Measurements from ENCODE around the gene BCAS2. TPM values are rescaled to one million over a fixed set of nuclear protein-coding genes. Genes with fewer than 3 reads are reported as not detected.

Gene BCAS2
- total RNA-seq, result 10 to 100 TPM; 33.0 to 36.0 (median 33.8) TPM
- polyA plus RNA-seq, result 40.1 TPM
- long read RNA-seq, donor 1, transcript BCAS2-201 (7 exons, 1,299 nt), result major isoform, 33 of 40 reads
- long read RNA-seq, donor 1, partial matches to known transcripts, result 0 of 40 reads
- long read RNA-seq, donor 1, other reads (novel, unspliced or antisense), result 3 of 40 reads
- long read RNA-seq, donor 2, transcript BCAS2-201 (7 exons, 1,299 nt), result major isoform, 18 of 19 reads
- long read RNA-seq, donor 2, partial matches to known transcripts, result 0 of 19 reads
- long read RNA-seq, donor 2, other reads (novel, unspliced or antisense), result 1 of 19 reads
- long read RNA-seq, donor 3, transcript BCAS2-201 (7 exons, 1,299 nt), result major isoform, 81 of 81 reads
- long read RNA-seq, donor 3, partial matches to known transcripts, result 0 of 81 reads
- long read RNA-seq, donor 3, other reads (novel, unspliced or antisense), result 0 of 81 reads
- long read RNA-seq, donor 4, transcript BCAS2-201 (7 exons, 1,299 nt), result major isoform, 16 of 18 reads
- long read RNA-seq, donor 4, partial matches to known transcripts, result 1 of 18 reads
- long read RNA-seq, donor 4, other reads (novel, unspliced or antisense), result 1 of 18 reads

DNA sequence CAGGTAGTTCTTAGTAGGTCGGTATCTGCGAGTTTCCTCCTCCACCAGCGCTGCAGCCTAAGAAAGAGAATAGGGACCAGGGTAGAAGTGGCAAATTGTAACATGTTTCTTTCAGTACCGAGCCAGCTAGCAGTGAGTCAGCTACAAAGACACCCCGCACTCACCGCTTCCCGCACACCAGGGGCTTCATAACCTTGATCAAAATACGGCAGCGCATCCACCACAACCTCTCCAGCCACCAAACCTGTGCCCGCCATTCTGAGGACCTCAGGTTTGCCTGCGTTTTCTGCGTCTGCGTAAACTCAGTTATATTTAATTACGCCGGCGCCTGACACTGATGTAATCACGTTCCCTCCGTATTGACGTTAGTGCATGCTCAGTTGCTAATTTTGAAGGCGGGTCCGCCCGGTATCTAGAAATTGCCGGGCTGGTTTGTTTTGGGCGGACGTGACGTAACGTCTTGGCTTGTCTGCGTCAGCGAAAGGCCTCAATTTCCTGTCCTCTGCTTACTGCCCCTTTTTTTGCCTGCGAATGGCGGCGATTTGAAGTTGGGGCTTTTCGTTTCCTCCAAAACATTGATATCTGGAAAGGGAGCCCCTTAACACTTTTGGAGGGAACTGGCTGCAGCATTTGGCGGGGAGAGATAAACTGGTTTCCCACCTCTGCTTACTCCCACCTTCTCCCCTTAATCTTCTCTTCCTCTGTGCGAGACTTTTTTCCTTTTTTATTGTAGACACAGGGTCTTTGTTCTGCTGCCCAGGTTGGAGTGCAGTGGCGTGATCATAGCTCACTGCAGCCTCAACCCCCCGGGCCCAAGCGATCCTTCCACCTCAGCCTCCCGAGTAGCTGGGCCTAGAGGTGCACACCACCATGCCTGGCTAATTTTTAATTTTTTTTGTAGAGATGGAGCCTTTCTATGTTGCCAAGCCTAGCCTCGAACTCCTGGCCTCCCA, at the start of gene BCAS2:
Gene BCAS2 (minus strand): TSS at position 281 of the 953 bp plus-strand sequence. CDS start 24 bp downstream, at position 257.
- 6% methylated on average over 40 of the region's 40 CpGs for WGBS
- intact Hi-C loops (cut with DNase I), result loop anchor here in 1 of 4 donors (5.0 kb wide), 1 partner anchor 709 kb away; the partner anchor contains the start of gene PTPN22
- ATAC-seq, result peak; percentile 99
- peak within 1 kb of the TSS; percentile 99 for H3K27ac ChIP-seq (ENCODE audit: low read length)
- no peaks in the 10 kb centered on the region for H3K27me3 ChIP-seq (ENCODE audit: control insufficient read depth, insufficient read depth)
- H3K4me3 ChIP-seq (ENCODE audit: low read length), result peak within 1 kb of the TSS; percentile 100
- peak; percentile 97 to 98 (median 97) for DNase-seq
- H3K9me3 ChIP-seq (ENCODE audit: control insufficient read depth, low read length), result no peaks in the 10 kb centered on the region
- no peaks in the 10 kb centered on the region for H3K4me1 ChIP-seq (ENCODE audit: control insufficient read depth, insufficient read depth, low read length)

DNA sequence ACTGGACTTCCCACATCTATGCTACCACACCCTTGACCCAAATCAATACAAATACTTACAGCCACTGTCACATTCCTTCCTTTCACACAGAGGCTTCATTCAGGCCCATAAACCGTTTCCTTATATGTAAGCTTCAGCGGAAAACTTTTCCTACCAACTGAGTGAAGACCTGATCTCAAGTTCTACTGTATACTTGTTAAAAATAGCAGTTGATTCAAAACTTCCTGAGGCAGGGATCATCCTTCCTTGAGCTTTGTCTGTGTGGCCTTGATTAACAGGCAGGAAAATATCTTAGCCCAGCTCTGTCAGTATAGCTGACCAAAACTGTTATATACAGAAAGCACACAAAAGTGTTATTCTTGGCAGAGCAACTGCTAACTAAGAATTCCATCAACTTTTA, 45.7 kb upstream of the BCAS2 start:
- intact Hi-C loops (cut with DNase I), result no loop called here
- Histone ChIP-seq H3K4me3 (ENCODE audit: low read length) (no peak overlapping the region), H3K27ac (ENCODE audit: low read length) (no peak overlapping the region), H3K9me3 (ENCODE audit: control insufficient read depth, low read length) (no peaks in the 10 kb centered on the region), H3K4me1 (ENCODE audit: control insufficient read depth, insufficient read depth, low read length) (no peaks in the 10 kb centered on the region), H3K27me3 (ENCODE audit: control insufficient read depth, insufficient read depth) (no peaks in the 10 kb centered on the region)
- DNase-seq (no peak), ATAC-seq (no peak)
- 36% methylated on average over 2 of the region's 2 CpGs for WGBS

DNA sequence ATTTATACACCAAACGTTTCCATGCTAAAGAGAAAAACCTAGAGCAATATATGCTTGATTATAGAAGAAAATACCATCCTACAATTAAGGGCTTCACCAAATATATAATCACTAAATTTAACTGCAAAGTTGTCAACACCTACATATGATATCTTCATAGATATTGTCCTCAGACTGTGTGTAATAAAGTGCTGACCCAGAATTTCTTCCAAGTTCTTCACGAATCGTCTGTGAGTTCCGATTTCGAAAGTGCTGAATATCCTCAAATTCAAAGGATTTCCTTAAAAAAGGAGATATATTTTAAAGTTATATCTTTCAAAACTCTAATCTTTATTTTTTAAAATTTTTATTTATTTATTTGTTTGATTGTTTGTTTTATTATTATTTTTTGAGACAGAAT, 41.9 kb upstream of the BCAS2 start:
- intact Hi-C loops (cut with DNase I), result no loop called here
- 93% methylated on average over 5 of the region's 5 CpGs for WGBS
- DNase-seq, result no peak
- Histone ChIP-seq H3K27ac (ENCODE audit: low read length) (no peak overlapping the region), H3K4me3 (ENCODE audit: low read length) (no peak overlapping the region), H3K4me1 (ENCODE audit: control insufficient read depth, insufficient read depth, low read length) (no peaks in the 10 kb centered on the region), H3K27me3 (ENCODE audit: control insufficient read depth, insufficient read depth) (no peaks in the 10 kb centered on the region), H3K9me3 (ENCODE audit: control insufficient read depth, low read length) (no peaks in the 10 kb centered on the region)
- ATAC-seq, result no peak

DNA sequence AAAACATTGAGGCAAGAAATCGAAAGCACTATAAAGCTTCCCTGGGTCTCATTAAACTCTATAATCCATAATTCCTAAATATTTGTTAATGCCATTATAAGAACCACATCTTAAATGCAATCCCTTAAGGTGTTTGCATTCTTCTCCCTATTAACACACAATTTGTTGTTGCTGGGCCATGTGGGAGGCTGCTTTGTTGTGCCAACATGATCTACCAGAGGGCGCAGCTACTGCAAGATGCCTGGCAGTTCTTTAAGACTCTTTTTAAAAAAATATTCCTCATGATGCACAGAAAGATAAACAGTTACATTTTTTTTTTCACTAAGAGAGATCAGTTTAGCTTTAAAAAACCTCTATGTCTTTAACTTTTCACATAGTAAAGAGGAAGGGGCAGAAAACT, 39.0 kb upstream of the BCAS2 start:
- Histone ChIP-seq H3K27me3 (ENCODE audit: control insufficient read depth, insufficient read depth) (no peaks in the 10 kb centered on the region), H3K27ac (ENCODE audit: low read length) (no peak overlapping the region), H3K4me1 (ENCODE audit: control insufficient read depth, insufficient read depth, low read length) (no peaks in the 10 kb centered on the region), H3K9me3 (ENCODE audit: control insufficient read depth, low read length) (no peaks in the 10 kb centered on the region), H3K4me3 (ENCODE audit: low read length) (no peak overlapping the region)
- no peak for DNase-seq
- intact Hi-C loops (cut with DNase I), result no loop called here
- no peak for ATAC-seq
- WGBS, result 92% methylated on average over 2 of the region's 2 CpGs

DNA sequence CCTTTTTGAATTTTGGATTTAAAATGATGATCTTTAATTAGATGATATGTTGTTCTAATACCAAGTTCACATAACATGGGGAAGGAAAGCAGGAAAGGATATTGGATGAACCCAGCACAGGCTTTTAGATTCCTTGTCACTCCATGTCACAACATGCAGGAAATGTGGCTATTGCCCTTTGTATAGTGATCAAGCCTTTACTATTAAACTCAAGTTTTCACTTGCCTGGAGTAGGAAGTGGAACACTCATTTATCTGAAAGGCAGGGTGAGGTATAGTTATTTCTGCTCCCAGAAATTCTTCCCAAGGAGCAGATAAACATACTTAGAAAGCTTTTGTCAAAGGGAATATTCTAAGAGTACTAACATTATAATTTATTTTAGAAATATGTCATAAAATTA, 37.2 kb upstream of the BCAS2 start:
- DNase-seq (no peak), ATAC-seq (no peak)
- Histone ChIP-seq H3K27me3 (ENCODE audit: control insufficient read depth, insufficient read depth) (no peaks in the 10 kb centered on the region), H3K9me3 (ENCODE audit: control insufficient read depth, low read length) (no peaks in the 10 kb centered on the region), H3K4me3 (ENCODE audit: low read length) (no peak overlapping the region), H3K4me1 (ENCODE audit: control insufficient read depth, insufficient read depth, low read length) (no peaks in the 10 kb centered on the region), H3K27ac (ENCODE audit: low read length) (no peak overlapping the region)
- intact Hi-C loops (cut with DNase I), result no loop called here

DNA sequence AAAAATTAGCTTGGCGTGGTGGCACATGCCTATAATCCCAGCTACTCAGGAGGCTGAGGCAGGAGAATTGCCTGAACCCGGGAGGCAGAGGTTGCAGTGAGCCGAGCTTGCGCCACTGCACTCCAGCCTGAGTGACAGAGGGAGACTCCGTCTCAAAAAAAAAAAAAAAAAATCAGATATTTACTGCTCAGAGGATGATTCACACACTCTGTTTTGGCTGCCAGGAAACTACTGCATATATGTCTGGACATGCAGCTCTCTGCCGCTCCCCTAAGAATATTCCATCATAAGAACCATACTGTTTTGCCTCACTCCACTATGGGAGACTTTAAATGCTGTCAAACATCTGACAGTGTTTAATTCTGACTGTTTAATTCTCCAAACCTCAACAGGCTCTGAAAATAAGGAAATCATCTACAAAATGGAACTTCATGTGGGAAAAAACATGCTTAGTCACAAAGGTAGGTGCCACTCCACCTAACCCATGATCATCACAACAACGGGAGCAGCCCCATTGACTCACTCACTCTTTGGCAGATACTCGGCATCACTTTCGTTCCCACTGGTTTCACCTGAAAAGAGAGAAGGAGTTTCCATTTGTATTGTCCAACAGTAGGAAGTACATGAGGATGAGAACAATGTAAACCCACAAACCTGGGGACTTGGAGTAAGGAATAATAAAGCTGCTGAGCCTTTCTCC, 29.3 kb upstream of the BCAS2 start:
- intact Hi-C loops (cut with DNase I), result no loop called here
- WGBS, result 92% methylated on average over 9 of the region's 9 CpGs
- no peaks in the 10 kb centered on the region for H3K27me3 ChIP-seq (ENCODE audit: control insufficient read depth, insufficient read depth)
- no peak overlapping the region for H3K4me3 ChIP-seq (ENCODE audit: low read length)
- no peak overlapping the region for H3K27ac ChIP-seq (ENCODE audit: low read length)
- DNase-seq (no peak), ATAC-seq (no peak)
- H3K4me1 ChIP-seq (ENCODE audit: control insufficient read depth, insufficient read depth, low read length), result no peaks in the 10 kb centered on the region
- no peaks in the 10 kb centered on the region for H3K9me3 ChIP-seq (ENCODE audit: control insufficient read depth, low read length)

DNA sequence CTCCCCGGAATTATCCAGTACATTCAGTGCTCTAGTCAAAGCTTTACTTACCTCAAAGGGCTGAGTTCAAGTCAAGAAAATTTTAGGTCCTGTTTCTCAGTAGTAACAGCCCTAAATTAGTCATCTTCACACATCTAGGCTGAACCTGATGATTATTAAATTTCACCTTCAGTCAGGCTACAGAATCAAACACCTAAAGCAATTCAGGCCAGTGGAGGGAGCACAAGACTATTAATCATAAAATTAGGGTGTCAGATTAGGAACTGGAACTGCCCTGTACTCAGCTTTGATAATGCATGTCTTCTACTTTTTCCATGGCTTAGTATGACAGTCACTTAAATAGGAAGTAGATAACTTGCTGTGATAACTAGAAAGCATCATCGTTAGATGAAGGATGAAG, 28.4 kb upstream of the BCAS2 start:
- H3K27me3 ChIP-seq (ENCODE audit: control insufficient read depth, insufficient read depth), result no peaks in the 10 kb centered on the region
- no peak overlapping the region for H3K27ac ChIP-seq (ENCODE audit: low read length)
- H3K4me1 ChIP-seq (ENCODE audit: control insufficient read depth, insufficient read depth, low read length), result no peaks in the 10 kb centered on the region
- H3K9me3 ChIP-seq (ENCODE audit: control insufficient read depth, low read length), result no peaks in the 10 kb centered on the region
- 89% methylated on average over 2 of the region's 2 CpGs for WGBS
- DNase-seq (no peak), ATAC-seq (no peak)
- no peak overlapping the region for H3K4me3 ChIP-seq (ENCODE audit: low read length)
- intact Hi-C loops (cut with DNase I), result no loop called here

DNA sequence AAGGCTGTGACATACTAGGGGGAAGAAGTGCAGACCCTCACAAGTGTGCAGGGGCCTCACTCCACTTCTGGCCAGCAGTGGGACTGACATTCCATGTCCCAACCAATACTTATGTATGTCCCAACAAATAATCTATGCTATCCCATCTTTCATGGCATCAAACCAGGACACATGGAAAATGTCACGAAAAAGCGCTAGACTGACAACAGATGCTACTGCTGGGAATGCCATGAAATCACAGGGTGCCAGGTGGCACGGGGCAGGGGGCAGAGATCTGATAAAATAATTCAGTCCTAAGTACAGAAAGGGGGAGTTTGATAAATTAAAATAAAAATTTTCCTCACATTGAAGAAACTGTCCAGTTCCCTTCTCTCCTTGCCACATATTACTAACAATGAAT, 27.6 kb upstream of the BCAS2 start:
- WGBS, result 94% methylated on average over 3 of the region's 3 CpGs
- no peak overlapping the region for H3K4me3 ChIP-seq (ENCODE audit: low read length)
- intact Hi-C loops (cut with DNase I), result no loop called here
- no peak overlapping the region for H3K27ac ChIP-seq (ENCODE audit: low read length)
- H3K4me1 ChIP-seq (ENCODE audit: control insufficient read depth, insufficient read depth, low read length), result no peaks in the 10 kb centered on the region
- no peaks in the 10 kb centered on the region for H3K9me3 ChIP-seq (ENCODE audit: control insufficient read depth, low read length)
- DNase-seq, result no peak
- no peak for ATAC-seq
- no peaks in the 10 kb centered on the region for H3K27me3 ChIP-seq (ENCODE audit: control insufficient read depth, insufficient read depth)

DNA sequence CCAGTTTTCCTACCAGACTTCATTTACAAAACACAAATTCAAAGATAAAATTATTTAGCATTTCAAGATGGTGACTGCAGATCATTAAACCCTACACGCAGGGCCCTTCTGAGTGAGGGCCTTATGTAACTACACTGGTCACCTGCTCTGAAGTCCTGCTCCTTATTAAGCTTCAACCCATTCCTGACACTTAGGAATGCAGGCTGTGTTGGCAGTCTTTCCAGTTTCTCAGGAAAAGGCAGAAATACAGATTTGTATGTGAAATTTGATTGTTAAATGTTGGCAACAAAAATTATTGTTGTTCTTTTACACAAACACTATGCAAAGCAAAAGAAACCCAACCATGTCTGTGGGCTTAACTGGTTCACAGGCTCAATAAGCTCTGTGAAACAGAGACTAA, 25.8 kb upstream of the BCAS2 start:
- Histone ChIP-seq H3K4me3 (ENCODE audit: low read length) (no peak overlapping the region), H3K27me3 (ENCODE audit: control insufficient read depth, insufficient read depth) (no peaks in the 10 kb centered on the region), H3K9me3 (ENCODE audit: control insufficient read depth, low read length) (no peaks in the 10 kb centered on the region), H3K4me1 (ENCODE audit: control insufficient read depth, insufficient read depth, low read length) (no peaks in the 10 kb centered on the region), H3K27ac (ENCODE audit: low read length) (no peak overlapping the region)
- ATAC-seq, result no peak
- WGBS, result 86% methylated on average over 1 of the region's 1 CpG
- no peak for DNase-seq
- intact Hi-C loops (cut with DNase I), result no loop called here

DNA sequence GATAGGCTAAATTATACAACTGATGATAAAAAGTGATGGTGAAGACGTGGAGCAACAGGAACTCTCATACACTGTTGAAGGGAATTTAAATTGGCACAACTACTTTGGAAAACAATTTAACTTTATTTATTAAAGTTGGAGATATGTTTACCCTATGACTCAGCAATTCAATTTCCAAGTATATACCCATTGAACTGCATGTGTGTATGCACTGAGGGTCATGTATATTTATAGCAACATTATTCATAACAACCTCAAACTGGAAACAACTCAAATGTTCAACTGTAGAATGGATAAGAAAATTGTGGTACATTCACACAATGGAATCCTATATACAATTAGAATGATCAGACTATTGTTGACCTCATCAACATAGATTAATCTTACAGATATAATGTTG, 16.5 kb upstream of the BCAS2 start:
- Histone ChIP-seq H3K9me3 (ENCODE audit: control insufficient read depth, low read length) (no peaks in the 10 kb centered on the region), H3K27ac (ENCODE audit: low read length) (no peak overlapping the region), H3K4me3 (ENCODE audit: low read length) (no peak overlapping the region), H3K27me3 (ENCODE audit: control insufficient read depth, insufficient read depth) (no peaks in the 10 kb centered on the region), H3K4me1 (ENCODE audit: control insufficient read depth, insufficient read depth, low read length) (no peaks in the 10 kb centered on the region)
- intact Hi-C loops (cut with DNase I), result no loop called here
- 89% methylated on average over 1 of the region's 1 CpG for WGBS
- ATAC-seq (no peak), DNase-seq (no peak)

Data from right cardiac atrium (tissue), 5 donors.